Measurements from ENCODE around the gene CDC42BPA. TPM values are rescaled to one million over a fixed set of nuclear protein-coding genes. Genes with fewer than 3 reads are reported as not detected.

Gene CDC42BPA
- total RNA-seq, 4 donors from 2014 or later: 47.0 to 58.6 (median 54.8) TPM

DNA sequence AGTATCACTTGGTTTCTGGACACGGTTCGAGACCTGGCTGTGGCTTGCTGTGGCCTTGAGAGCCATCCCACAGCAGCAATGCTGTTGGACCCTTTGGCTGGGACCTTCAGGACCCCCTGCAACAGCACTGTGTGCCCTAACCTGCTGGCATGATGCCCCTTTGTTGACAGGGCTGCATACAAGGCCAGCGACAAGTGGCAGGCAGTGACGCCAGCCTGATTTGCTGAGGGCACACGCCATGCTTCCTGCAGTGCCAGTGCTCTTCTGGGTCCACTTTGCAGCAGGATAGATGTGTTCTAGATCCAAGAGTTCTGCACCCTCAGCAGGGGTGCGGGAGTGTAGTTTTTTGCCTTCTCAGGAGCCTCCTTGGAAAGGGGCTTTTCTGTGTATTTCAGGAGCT lies 345.4 kb downstream of the CDC42BPA start:
- Histone ChIP-seq H3K4me1 (peaks cover 5 to 28% (median 27%) of the 10 kb centered on the region in 4 donors), H3K27me3 (no peaks in the 10 kb centered on the region), H3K36me3 (peaks cover 0 to 57% (median 0%) of the 10 kb centered on the region in 3 donors), H3K9me3 (peaks cover 0 to 19% (median 4%) of the 10 kb centered on the region in 4 donors), H3K27ac (peak overlapping the region in 3 of 4 donors; percentile 65 to 87 (median 84)), H3K4me3 (no peak overlapping the region)
- no peak for DNase-seq (ENCODE audit: low spot score in 2 of 2)
- TF ChIP-seq EP300 (IDR thresholded peaks at IDR 0.05) (no peak), POLR2A (IDR thresholded peaks at IDR 0.05) (no peak)
- TF ChIP-seq, protein P1, sequence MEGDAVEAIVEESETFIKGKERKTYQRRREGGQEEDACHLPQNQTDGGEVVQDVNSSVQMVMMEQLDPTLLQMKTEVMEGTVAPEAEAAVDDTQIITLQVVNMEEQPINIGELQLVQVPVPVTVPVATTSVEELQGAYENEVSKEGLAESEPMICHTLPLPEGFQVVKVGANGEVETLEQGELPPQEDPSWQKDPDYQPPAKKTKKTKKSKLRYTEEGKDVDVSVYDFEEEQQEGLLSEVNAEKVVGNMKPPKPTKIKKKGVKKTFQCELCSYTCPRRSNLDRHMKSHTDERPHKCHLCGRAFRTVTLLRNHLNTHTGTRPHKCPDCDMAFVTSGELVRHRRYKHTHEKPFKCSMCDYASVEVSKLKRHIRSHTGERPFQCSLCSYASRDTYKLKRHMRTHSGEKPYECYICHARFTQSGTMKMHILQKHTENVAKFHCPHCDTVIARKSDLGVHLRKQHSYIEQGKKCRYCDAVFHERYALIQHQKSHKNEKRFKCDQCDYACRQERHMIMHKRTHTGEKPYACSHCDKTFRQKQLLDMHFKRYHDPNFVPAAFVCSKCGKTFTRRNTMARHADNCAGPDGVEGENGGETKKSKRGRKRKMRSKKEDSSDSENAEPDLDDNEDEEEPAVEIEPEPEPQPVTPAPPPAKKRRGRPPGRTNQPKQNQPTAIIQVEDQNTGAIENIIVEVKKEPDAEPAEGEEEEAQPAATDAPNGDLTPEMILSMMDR (IDR thresholded peaks at IDR 0.05): no peak
- WGBS, 2 donors: 90 to 97% methylated on average over 6 of the region's 6 CpGs

GRCh38 chr1:226971765-226972164 lies 346.5 kb downstream of the CDC42BPA start:
- Histone ChIP-seq H3K4me3 (no peak overlapping the region), H3K4me1 (peaks cover 5 to 28% (median 27%) of the 10 kb centered on the region in 4 donors), H3K27ac (no peak overlapping the region), H3K36me3 (peaks cover 0 to 57% (median 0%) of the 10 kb centered on the region in 3 donors), H3K9me3 (peaks cover 0 to 19% (median 4%) of the 10 kb centered on the region in 4 donors), H3K27me3 (no peaks in the 10 kb centered on the region)
- WGBS, 2 donors: 93 to 94% methylated on average over 1 of the region's 1 CpG
- no peak for DNase-seq (ENCODE audit: low spot score in 2 of 2)
- TF ChIP-seq EP300 (IDR thresholded peaks at IDR 0.05) (no peak), POLR2A (IDR thresholded peaks at IDR 0.05) (no peak)
- TF ChIP-seq, protein P1 (IDR thresholded peaks at IDR 0.05): no peak

DNA sequence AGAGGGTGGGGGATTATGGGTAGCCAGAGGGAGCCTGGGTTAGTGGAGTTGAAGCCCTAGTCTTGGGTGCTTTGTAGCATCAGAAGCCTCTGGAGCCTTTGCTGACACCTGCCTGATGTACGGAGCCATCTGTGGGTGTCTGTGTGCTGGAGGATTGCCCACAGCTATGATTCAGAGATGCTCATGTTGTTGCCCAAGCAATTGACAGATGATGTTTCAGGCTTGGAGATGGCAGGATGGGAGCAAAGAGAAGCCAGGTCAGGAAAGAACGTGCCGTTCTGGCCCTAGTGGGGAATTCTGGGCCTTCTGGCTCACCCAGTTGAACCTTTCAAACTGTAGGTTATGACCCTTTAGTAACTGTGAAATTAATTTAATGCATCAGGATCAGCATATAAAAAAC lies 350.6 kb downstream of the CDC42BPA start:
- no peak overlapping the region for H3K27ac ChIP-seq

GRCh38 chr1:226966683-226967082 lies 351.6 kb downstream of the CDC42BPA start:
- peaks cover 0 to 98% (median 0%) of the 10 kb centered on the region in 3 donors for H3K36me3 ChIP-seq
- H3K4me1 ChIP-seq: no peaks in the 10 kb centered on the region

More for the DNA sequence above, 350.6 kb downstream of the CDC42BPA start:
- Histone ChIP-seq H3K27me3 (no peaks in the 10 kb centered on the region), H3K4me1 (no peaks in the 10 kb centered on the region), H3K9me3 (peaks cover 0 to 19% (median 4%) of the 10 kb centered on the region in 4 donors), H3K4me3 (no peak overlapping the region), H3K36me3 (peaks cover 0 to 95% (median 0%) of the 10 kb centered on the region in 3 donors)
- WGBS, 2 donors: 84 to 85% methylated on average over 3 of the region's 3 CpGs
- DNase-seq (ENCODE audit: low spot score in 2 of 2): no peak
- TF ChIP-seq POLR2A (IDR thresholded peaks at IDR 0.05) (no peak), EP300 (IDR thresholded peaks at IDR 0.05) (no peak)
- TF ChIP-seq, protein P1 (IDR thresholded peaks at IDR 0.05): no peak

DNA sequence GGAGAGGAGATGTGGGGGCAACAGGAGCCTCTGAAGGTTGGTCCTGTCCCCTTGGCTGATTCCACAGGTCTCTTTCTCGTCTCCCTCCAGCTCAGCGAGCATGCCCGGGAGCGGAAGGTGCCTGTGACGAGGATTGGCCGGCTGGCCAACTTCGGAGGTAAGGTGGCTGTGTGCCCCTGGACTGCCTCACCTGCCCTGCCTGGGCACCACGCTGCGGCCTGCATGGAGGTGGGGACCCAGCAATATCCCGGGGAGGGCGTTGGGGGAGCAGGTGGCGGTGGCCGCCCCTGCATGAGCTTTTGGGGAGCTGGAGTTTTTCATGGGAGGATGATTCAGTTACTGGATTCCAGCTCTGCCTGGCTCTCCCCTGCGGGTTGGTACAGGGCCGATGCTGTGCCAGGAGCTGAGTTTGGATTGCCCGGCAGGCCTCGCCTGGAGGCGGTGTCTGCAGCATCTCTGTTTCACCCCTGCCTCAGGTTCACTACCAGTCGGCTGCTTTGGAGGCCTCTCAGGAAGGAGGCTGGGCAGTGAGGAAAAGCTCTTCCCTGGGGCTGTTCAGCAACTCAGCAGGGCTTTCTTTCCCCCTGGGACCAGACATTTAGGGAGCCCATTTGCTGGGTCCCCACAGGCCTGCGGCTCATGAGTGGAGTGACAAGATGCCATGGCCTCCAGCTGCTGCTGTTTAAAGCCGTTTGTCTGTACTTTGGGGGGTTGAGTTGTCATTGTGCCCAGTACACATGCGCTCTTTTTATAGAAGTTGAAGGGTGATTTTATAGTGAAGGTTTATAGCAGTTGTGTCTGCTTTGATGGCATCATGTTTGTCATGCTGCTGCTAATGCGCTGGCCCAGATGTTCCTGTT lies 352.5 kb downstream of the CDC42BPA start:
- H3K27me3 ChIP-seq: no peaks in the 10 kb centered on the region
- H3K9me3 ChIP-seq: peaks cover 0 to 4% (median 0%) of the 10 kb centered on the region in 4 donors
- no peak overlapping the region for H3K27ac ChIP-seq
- no peak for DNase-seq (ENCODE audit: low spot score in 2 of 2)
- 91% methylated on average over 21 to 23 of the region's 23 CpGs for whole genome bisulfite sequencing, 2 donors
- no peak for TF ChIP-seq POLR2A (IDR thresholded peaks at IDR 0.05)
- TF ChIP-seq EP300 (IDR thresholded peaks at IDR 0.05): no peak
- TF ChIP-seq, protein P1 (IDR thresholded peaks at IDR 0.05): no peak
- no peaks in the 10 kb centered on the region for H3K4me1 ChIP-seq
- peaks cover 0 to 92% (median 0%) of the 10 kb centered on the region in 3 donors for H3K36me3 ChIP-seq
- no peak overlapping the region for H3K4me3 ChIP-seq

More at GRCh38 chr1:226966683-226967082, 351.6 kb downstream of the CDC42BPA start:
- H3K4me3 ChIP-seq: no peak overlapping the region
- no peak for TF ChIP-seq EP300 (IDR thresholded peaks at IDR 0.05)
- WGBS, 2 donors: 86 to 97% methylated on average over 4 of the region's 4 CpGs
- no peaks in the 10 kb centered on the region for H3K27me3 ChIP-seq
- peaks cover 0 to 13% (median 2%) of the 10 kb centered on the region in 4 donors for H3K9me3 ChIP-seq
- no peak overlapping the region for H3K27ac ChIP-seq
- no peak for DNase-seq (ENCODE audit: low spot score in 2 of 2)
